Calu3 (cell line): ENCODE measurements around the gene NIFK. TPM values are rescaled to one million over a fixed set of nuclear protein-coding genes. Genes with fewer than 3 reads are reported as not detected.

Experiments used
- BruUV-seq: library from RNA; stranded (reverse); fragments of 400-500 nt; replicated peaks from 2 replicates; lab custom pipeline; 2021; lab: Mats Ljungman, UMichigan
- CTCF ChIA-PET: fragments of 300-600 bp; sonication (Branson Sonifier 250); formaldehyde crosslinking; loops from one replicate; lab custom pipeline; 2022; ENCODE audit warnings: antibody characterized with exemption; lab: Charles Lee
- DNase-seq: peaks from one replicate; pipeline ENCODE4 v3.0.0; 2022
- H3K27ac Mint-ChIP-seq: one replicate; pipeline ENCODE4 v1.8.0; 2022; ENCODE audit warnings: mixed read lengths; ENCODE audit not compliant: unreplicated experiment
- H3K27me3 Mint-ChIP-seq: one replicate; pipeline ENCODE4 v1.8.0; 2022; ENCODE audit warnings: mixed read lengths; ENCODE audit not compliant: unreplicated experiment
- H3K36me3 Mint-ChIP-seq: one replicate; pipeline ENCODE4 v1.8.0; 2022; ENCODE audit warnings: mild to moderate bottlenecking, moderate library complexity, mixed read lengths; ENCODE audit not compliant: insufficient read depth, unreplicated experiment
- H3K4me1 Mint-ChIP-seq: one replicate; pipeline ENCODE4 v1.8.0; 2022; ENCODE audit warnings: mild to moderate bottlenecking, low read depth, mixed read lengths; ENCODE audit not compliant: unreplicated experiment
- H3K4me3 Mint-ChIP-seq: one replicate; pipeline ENCODE4 v1.8.0; 2022; ENCODE audit warnings: mild to moderate bottlenecking, low read depth, moderate library complexity, mixed read lengths; ENCODE audit not compliant: unreplicated experiment
- H3K9me3 Mint-ChIP-seq: one replicate; pipeline ENCODE4 v1.8.0; 2022; ENCODE audit warnings: low read depth, mixed read lengths; ENCODE audit not compliant: unreplicated experiment
- CTCF ChIP-seq: fragments of 200-600 bp; IDR thresholded peaks from one replicate; pipeline ENCODE4 v1.8.0; 2022; ENCODE audit warnings: antibody characterized with exemption; ENCODE audit not compliant: unreplicated experiment
- intact Hi-C: fragments of 100-400 bp; cut with micrococcal nuclease; formaldehyde crosslinking; loops from one replicate; pipeline ENCODE4 v1.10.0; 2022; ENCODE audit not compliant: unreplicated experiment
- total RNA-seq: library from RNA; stranded (reverse); gene quantifications from 2 replicates; pipeline ENCODE4 v1.2.3, GENCODE V29; 2022

The NIFK gene
- total RNA-seq, 1 experiment from 2014 or later, result 82.9 TPM

- TF ChIP-seq CTCF, result no peak
- no peak overlapping the region for H3K27ac Mint-ChIP-seq
- peaks cover 73% of the 10 kb centered on the region for H3K36me3 Mint-ChIP-seq
- no peak for DNase-seq
- peaks cover 9% of the 10 kb centered on the region for H3K4me1 Mint-ChIP-seq
- CTCF ChIA-PET, result no interaction called here
- intact Hi-C loops, result no loop called here
- no peaks in the 10 kb centered on the region for H3K27me3 Mint-ChIP-seq
- H3K4me3 Mint-ChIP-seq, result no peak overlapping the region
- H3K9me3 Mint-ChIP-seq, result no peaks in the 10 kb centered on the region
- no TSS peak for BruUV-seq
Measured at GRCh38 chr2:121727950-121728349, 8.7 kb downstream of the NIFK start.

DNA sequence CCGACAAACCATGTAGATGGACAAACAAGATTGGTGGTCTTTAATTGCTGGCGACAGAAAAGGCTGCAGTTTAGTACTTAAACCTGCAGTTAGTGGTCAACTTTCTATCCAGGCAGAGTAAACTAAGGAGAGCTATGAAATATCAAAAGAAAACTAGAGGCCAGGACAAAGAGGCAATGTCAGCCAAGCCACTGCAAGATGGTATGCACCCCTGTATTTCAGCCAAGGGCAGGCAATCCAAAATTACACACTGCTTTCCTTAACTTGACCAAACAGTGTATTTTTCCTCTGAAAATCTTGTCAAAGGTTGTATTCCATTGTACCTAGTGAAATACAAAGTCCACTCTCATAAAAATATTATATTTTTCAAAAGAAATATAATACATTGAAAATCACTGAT lies 9.3 kb downstream of the NIFK start:
- H3K9me3 Mint-ChIP-seq, result no peaks in the 10 kb centered on the region
- H3K27me3 Mint-ChIP-seq, result no peaks in the 10 kb centered on the region
- no peak overlapping the region for H3K27ac Mint-ChIP-seq
- peaks cover 11% of the 10 kb centered on the region for H3K4me1 Mint-ChIP-seq
- no peak overlapping the region for H3K4me3 Mint-ChIP-seq
- DNase-seq, result no peak
- CTCF ChIA-PET, result interaction anchor here (0.6 kb wide), 1 partner anchor 9 kb away, joined by 5 read pairs; the partner anchor contains the start of gene NIFK
- no TSS peak for BruUV-seq
- intact Hi-C loops, result no loop called here
- TF ChIP-seq CTCF, result no peak
- H3K36me3 Mint-ChIP-seq, result peaks cover 69% of the 10 kb centered on the region

GRCh38 chr2:121723316-121723715 lies 13.4 kb downstream of the NIFK start:
- H3K4me1 Mint-ChIP-seq, result peaks cover 7% of the 10 kb centered on the region
- no peaks in the 10 kb centered on the region for H3K27me3 Mint-ChIP-seq
- CTCF ChIA-PET, result no interaction called here
- H3K4me3 Mint-ChIP-seq, result no peak overlapping the region
- H3K9me3 Mint-ChIP-seq, result no peaks in the 10 kb centered on the region
- TF ChIP-seq CTCF, result no peak
- no TSS peak for BruUV-seq
- H3K36me3 Mint-ChIP-seq, result peaks cover 29% of the 10 kb centered on the region
- H3K27ac Mint-ChIP-seq, result no peak overlapping the region
- intact Hi-C loops, result no loop called here
- DNase-seq, result no peak

- H3K27ac Mint-ChIP-seq, result no peak overlapping the region
- DNase-seq, result no peak
Measured at GRCh38 chr2:121722479-121722878, 14.2 kb downstream of the NIFK start.

More at GRCh38 chr2:121722479-121722878, 14.2 kb downstream of the NIFK start:
- Mint-ChIP-seq H3K27me3 (no peaks in the 10 kb centered on the region), H3K4me1 (peaks cover 7% of the 10 kb centered on the region), H3K36me3 (peaks cover 21% of the 10 kb centered on the region), H3K4me3 (no peak overlapping the region), H3K9me3 (no peaks in the 10 kb centered on the region)
- no peak for TF ChIP-seq CTCF
- intact Hi-C loops, result no loop called here
- no TSS peak for BruUV-seq
- CTCF ChIA-PET, result no interaction called here
